Stimulated activated CD8-positive, alpha-beta memory T cell treated with anti-CD3 and anti-CD28 coated beads, Interleukin-15, amount 100 ng/mL, for 24 hours (primary cell): ENCODE measurements around the gene CEP162.
"Not testable (repeated sequence)": the region's sequence is repeated elsewhere in the genome, so short reads cannot be mapped to it uniquely, and the experiment has no call there.

Experiments used
- DNase-seq: peaks from one replicate; pipeline ENCODE4 v3.0.0-alpha.2; 2020; ENCODE audit warnings: low read depth

Gene CEP162

GRCh38 chr6:84086545-84087429 lies 140.7 kb downstream of the CEP162 start:
- no peak for DNase-seq

- no peak for DNase-seq
These were observed 141.4 kb downstream of the CEP162 start for GRCh38 chr6:84086056-84086455.

- not testable (repeated sequence) for DNase-seq
These were observed 142.7 kb downstream of the CEP162 start for GRCh38 chr6:84084705-84085104.

- no peak for DNase-seq
These were observed 144.7 kb downstream of the CEP162 start for GRCh38 chr6:84082689-84083265.

GRCh38 chr6:84081222-84081621 lies 146.2 kb downstream of the CEP162 start:
- DNase-seq = no peak

GRCh38 chr6:84078335-84078734 lies 149.1 kb downstream of the CEP162 start:
- DNase-seq = no peak

GRCh38 chr6:84077645-84078044 lies 149.8 kb downstream of the CEP162 start:
- no peak for DNase-seq

- DNase-seq = no peak
These were observed 152.3 kb downstream of the CEP162 start for GRCh38 chr6:84074988-84075781.
